GM12874 (cell line): Measurements from ENCODE around the gene TOM1L2.

ENCODE experiments used
- TF ChIP-seq, protein P1 (sequence below): IDR thresholded peaks from 2 replicates; pipeline ENCODE4 v1.5.1; 2011; ENCODE audit warnings: low read depth, mild to moderate bottlenecking, control low read depth, low read length, moderate library complexity; ENCODE audit not compliant: insufficient read depth

The TOM1L2 gene

DNA sequence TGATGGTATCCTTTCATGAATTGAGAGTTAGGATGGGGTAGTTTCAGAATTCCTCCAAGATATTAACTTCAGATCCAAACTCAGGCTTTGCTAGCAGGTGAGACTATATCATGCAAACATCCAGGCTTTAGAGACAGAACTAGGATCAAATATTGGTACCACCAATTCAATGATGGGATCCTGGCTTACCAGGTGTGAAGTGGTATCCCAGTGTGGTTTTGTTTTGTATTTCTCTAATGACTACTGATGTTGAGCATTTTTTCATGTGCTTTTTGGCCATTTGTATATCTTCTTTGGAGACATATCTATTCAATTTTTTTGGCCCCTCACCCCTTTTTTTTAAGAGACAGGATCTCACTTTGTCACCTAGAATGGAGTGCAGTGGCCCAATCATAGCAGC lies 57.0 kb downstream of the TOM1L2 start:
- TF ChIP-seq, protein P1, sequence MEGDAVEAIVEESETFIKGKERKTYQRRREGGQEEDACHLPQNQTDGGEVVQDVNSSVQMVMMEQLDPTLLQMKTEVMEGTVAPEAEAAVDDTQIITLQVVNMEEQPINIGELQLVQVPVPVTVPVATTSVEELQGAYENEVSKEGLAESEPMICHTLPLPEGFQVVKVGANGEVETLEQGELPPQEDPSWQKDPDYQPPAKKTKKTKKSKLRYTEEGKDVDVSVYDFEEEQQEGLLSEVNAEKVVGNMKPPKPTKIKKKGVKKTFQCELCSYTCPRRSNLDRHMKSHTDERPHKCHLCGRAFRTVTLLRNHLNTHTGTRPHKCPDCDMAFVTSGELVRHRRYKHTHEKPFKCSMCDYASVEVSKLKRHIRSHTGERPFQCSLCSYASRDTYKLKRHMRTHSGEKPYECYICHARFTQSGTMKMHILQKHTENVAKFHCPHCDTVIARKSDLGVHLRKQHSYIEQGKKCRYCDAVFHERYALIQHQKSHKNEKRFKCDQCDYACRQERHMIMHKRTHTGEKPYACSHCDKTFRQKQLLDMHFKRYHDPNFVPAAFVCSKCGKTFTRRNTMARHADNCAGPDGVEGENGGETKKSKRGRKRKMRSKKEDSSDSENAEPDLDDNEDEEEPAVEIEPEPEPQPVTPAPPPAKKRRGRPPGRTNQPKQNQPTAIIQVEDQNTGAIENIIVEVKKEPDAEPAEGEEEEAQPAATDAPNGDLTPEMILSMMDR, result no peak

DNA sequence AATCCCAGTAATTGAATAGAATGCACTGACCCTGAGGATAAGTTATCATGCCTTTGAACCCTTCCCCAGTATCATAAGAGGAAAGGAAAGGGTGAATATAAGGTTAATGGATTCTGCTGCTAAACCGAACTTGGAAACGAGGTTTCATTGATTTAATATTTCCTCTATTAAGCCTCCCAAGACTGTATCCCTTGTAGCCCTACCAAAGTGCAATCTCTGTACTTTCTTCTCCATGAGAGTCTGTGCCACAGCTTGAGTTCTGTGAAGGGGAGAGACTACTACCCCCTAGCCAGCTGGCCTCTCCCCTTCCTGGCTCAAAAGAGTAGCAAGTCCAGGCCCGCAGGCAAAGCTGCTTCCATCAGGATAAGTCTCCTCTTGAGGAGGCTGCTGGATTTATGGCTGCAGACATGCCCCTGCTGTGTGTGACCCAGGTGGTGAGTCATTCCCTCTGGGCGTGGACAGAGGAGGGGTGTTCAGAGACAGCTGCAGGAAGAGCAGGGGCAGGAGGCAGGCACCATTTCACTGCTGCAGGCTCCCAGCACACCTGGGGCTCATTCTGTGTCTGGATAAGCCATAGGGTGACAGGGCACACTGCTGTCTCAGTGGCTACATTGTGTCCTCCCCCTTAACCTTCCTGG lies 58.4 kb downstream of the TOM1L2 start:
- TF ChIP-seq, protein P1, result no peak

DNA sequence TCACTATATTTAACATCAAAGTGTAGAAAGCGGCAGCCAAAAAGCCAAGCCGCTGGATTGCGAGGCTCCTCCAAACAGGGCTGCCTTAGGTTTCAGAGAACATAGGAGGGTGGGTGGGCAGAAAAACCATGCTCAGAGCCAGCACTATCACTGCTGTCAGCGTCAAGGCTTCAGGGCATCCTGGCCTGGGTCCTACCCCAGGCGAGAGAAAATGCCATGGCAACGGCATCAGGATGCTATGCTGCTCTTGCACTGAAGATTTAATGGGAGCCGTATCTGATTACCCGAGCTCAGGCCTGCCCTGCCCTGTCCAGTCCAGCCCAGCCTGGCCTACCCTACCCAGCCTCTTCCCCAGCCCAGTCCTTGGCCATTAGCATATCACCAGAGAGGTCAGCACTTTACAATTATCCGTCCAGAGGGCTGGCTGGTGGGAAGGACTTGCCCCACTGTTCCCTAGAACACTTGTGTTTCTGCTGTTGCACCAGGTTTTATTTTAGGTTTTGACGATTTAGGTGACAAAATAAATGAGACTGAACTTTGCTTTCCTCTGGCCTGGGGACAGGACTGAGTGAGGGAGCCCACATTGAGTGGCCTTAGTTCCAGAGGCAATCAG lies 61.1 kb downstream of the TOM1L2 start:
- TF ChIP-seq, protein P1, result no peak

DNA sequence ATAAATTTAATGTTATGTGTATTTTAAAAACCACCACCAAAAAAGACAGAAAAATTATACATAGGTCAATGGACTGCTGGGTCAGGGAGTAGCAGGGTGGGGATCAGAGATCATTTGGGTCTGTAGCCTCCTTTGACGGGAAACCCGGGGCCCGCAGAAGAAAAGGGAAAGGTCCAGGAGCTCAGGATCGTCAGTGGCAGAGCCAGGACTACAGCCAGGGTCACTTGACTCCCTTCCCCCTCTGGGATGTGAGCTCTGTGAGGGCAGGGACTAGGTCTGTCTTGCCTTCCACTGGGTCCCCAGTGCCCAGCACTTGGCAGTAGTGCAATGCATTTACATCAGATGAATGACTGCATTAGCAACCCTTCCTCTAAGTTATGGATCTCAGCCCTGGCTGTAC lies 62.1 kb downstream of the TOM1L2 start:
- TF ChIP-seq, protein P1, result no peak

DNA sequence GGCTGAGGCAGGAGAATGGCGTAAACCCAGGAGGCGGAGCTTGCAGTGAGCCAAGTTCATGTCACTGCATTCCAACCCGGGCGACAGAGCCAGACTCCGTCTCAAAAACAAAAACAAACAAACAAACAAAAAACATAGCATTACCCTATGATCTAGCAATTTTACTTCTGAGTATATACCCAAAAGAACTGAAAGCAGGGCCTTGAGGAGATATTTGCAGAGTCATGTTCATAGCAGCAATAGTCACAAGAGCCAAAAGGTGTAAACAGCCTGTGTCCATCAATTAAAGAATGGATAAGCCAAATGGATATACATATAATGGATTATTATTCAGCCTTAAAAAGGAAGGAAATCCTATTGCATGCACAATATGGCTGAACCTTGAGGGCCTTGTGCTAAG lies 63.1 kb downstream of the TOM1L2 start:
- TF ChIP-seq, protein P1, result no peak

DNA sequence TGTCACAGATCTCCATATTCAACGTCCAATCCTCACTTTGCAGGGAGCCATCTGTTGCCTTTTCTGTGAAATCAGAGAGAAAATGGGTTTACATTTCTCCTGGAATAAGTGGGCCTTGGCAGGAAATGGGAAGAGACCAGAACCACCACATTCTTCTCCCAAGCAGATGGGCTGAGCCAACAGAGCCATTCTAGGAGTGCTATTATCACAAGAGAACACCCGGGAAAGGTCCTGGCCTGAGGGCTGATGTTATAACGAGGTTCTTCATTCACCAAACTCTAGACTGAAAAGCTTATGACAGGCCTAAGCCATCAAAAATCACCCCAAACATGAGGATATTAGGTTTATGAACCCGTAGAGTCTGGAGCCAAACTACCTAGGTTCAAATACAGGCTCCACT lies 64.7 kb downstream of the TOM1L2 start:
- TF ChIP-seq, protein P1, result no peak

DNA sequence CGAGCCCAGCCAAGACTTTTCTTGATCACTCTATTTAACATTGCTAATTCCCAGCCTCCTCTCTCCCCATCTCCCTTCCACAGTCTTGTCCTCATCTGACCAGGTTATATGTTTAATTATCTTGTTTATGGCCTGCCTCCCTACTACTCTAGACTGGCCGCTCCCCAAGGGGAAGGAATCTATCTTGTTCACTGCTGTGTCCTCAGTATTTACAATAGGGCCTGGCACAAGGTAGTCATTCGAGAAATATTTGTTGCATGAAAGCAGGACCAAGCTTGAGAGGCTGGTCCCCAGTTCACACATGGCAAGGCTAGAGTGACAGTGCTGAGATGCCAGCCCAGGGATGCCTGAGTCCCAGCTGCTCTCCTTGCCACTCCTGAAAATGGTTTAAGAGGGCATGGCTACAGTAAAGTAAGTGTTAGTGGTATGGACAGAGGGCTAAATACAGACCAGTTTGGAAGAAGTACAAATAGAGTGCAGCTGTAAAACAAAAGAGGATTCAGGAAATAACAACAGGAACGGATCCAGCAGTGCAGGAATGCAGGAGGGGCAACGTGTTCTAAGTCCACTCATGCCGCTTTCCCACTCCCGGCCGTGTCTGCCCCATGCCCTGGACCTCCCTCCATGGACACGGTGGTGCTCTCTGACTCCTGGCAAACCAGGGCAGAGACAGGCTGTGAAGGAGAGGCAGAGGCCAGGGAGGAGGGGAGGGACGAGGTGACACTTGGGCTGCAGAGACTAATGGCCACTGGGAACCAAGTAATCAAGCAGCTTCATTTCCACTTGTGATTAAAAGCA lies 65.6 kb downstream of the TOM1L2 start:
- TF ChIP-seq, protein P1, result no peak
